Measurements from ENCODE around the gene PRPSAP1.

- TF ChIP-seq POLR2A (IDR thresholded peaks at IDR 0.05; ENCODE audit: control extremely low read depth in 1 of 2, low read depth in 2 of 2, low read length in 2 of 2) = no peak
- no peak for TF ChIP-seq SAP30 (IDR thresholded peaks at IDR 0.05; ENCODE audit: insufficient read depth, insufficient replicate concordance, low read length)
- no peak for TF ChIP-seq CTBP2 (IDR thresholded peaks at IDR 0.05; ENCODE audit: borderline replicate concordance, insufficient read depth, insufficient read length, low read length)
- no peak for TF ChIP-seq SUZ12 (IDR thresholded peaks at IDR 0.05; ENCODE audit: low read length)
- TF ChIP-seq EGR1 (IDR thresholded peaks at IDR 0.05; ENCODE audit: borderline replicate concordance, low read depth, low read length) = no peak
These were observed 26.1 kb upstream of the PRPSAP1 start for GRCh38 chr17:76379646-76380376.
